ENCODE measurements around the gene CFAP45. TPM values are rescaled to one million over a fixed set of nuclear protein-coding genes. Genes with fewer than 3 reads are reported as not detected.

The CFAP45 gene
- total RNA-seq, 6 experiments from 2014 or later, result not detected

GRCh38 chr1:159828176-159828575 is 71.8 kb downstream of the CFAP45 start:
- 33% methylated on average over 2 of the region's 3 CpGs for WGBS (ENCODE audit: insufficient coverage, low coverage, low lambda C conversion rate, missing lambda C conversion rate)
- Histone ChIP-seq H3K4me3 (no peak overlapping the region), H3K27me3 (no peaks in the 10 kb centered on the region), H3K4me1 (no peaks in the 10 kb centered on the region), H3K27ac (no peak overlapping the region), H3K9me3 (no peaks in the 10 kb centered on the region), H3K36me3 (no peaks in the 10 kb centered on the region)
- intact Hi-C loops (cut with DNase I), result no loop called here
- ATAC-seq, result no peak
- DNase-seq, result no peak
- no peak for TF ChIP-seq CTCF (IDR thresholded peaks at IDR 0.05)
- no peak for TF ChIP-seq POLR2A (IDR thresholded peaks at IDR 0.05)

GRCh38 chr1:159827549-159827948 is 72.4 kb downstream of the CFAP45 start:
- ATAC-seq (no peak), DNase-seq (no peak)
- WGBS (ENCODE audit: insufficient coverage, low coverage, low lambda C conversion rate, missing lambda C conversion rate), result 67% methylated on average over 1 of the region's 3 CpGs
- intact Hi-C loops (cut with DNase I), result no loop called here
- no peak for TF ChIP-seq CTCF (IDR thresholded peaks at IDR 0.05)
- TF ChIP-seq POLR2A (IDR thresholded peaks at IDR 0.05), result no peak
- no peaks in the 10 kb centered on the region for H3K27me3 ChIP-seq
- no peaks in the 10 kb centered on the region for H3K36me3 ChIP-seq
- H3K27ac ChIP-seq, result no peak overlapping the region
- H3K4me1 ChIP-seq, result no peaks in the 10 kb centered on the region
- H3K9me3 ChIP-seq, result no peaks in the 10 kb centered on the region
- H3K4me3 ChIP-seq, result no peak overlapping the region

- Histone ChIP-seq H3K4me1 (no peaks in the 10 kb centered on the region), H3K36me3 (no peaks in the 10 kb centered on the region), H3K9me3 (no peaks in the 10 kb centered on the region), H3K27ac (no peak overlapping the region), H3K4me3 (no peak overlapping the region), H3K27me3 (no peaks in the 10 kb centered on the region)
- intact Hi-C loops (cut with DNase I), result no loop called here
- ATAC-seq, result peak in 1 of 4 donors; percentile 14
- TF ChIP-seq CTCF (IDR thresholded peaks at IDR 0.05) (no peak), POLR2A (IDR thresholded peaks at IDR 0.05) (no peak)
- whole genome bisulfite sequencing (ENCODE audit: insufficient coverage, low coverage, low lambda C conversion rate, missing lambda C conversion rate), result 70% methylated on average over 4 of the region's 6 CpGs
- DNase-seq, result no peak
Measured at GRCh38 chr1:159827102-159827490, 72.9 kb downstream of the CFAP45 start.

- TF ChIP-seq CTCF (IDR thresholded peaks at IDR 0.05), result no peak
- no peak for TF ChIP-seq POLR2A (IDR thresholded peaks at IDR 0.05)
- 38% methylated on average over 6 of the region's 11 CpGs for WGBS (ENCODE audit: insufficient coverage, low coverage, low lambda C conversion rate, missing lambda C conversion rate)
- H3K4me3 ChIP-seq, result no peak within 1 kb of the TSS
- intact Hi-C loops (cut with DNase I), result no loop called here
- H3K4me1 ChIP-seq, result no peaks in the 10 kb centered on the region
- H3K36me3 ChIP-seq, result no peaks in the 10 kb centered on the region
- peak; percentile 39 to 66 (median 56) for ATAC-seq
- no peaks in the 10 kb centered on the region for H3K27me3 ChIP-seq
- H3K9me3 ChIP-seq, result no peaks in the 10 kb centered on the region
- peak in 1 of 3 donors; percentile 36 for DNase-seq
- no peak within 1 kb of the TSS for H3K27ac ChIP-seq
Measured at GRCh38 chr1:159826441-159827101, 73.4 kb downstream of the CFAP45 start, which contains the start of gene SLAMF8. Gene SLAMF8, plus strand, starts transcription at chr1:159826873. Its CDS starts 26 bp downstream, at chr1:159826899.

All from right lobe of liver (tissue), 6 donors.